ENCODE data around the gene SCN7A.
"Not testable (repeated sequence)": the region's sequence is repeated elsewhere in the genome, so short reads cannot be mapped to it uniquely, and the experiment has no call there.

Gene SCN7A

DNA sequence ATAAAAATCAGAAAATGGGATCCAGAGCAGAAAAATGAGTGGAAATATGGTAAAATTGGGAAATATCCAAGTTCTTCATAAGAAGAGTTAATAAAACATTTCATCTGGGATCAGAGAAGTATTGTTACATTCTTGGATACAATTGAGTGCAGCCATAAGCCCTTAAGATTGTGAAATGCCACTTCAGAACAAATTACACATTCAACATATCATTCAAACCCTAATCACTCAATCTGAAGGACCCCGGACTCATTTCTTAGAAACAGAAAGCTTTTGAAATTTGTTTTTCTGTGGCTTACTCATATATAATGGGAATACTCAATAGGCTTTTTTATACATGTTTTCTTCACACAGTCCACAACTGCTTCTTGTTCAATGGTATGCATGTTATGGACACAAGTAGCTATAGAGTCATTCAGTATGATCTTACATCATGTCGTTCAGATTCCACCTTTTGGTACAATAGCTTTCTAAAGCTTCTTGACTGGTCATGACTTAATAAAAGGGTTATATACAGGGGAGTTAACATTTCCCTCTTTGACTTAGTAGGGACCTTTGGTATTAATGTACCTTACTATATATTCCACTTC lies 39.9 kb downstream of the SCN7A start:
- no peak for DNase-seq (ENCODE audit: low read depth in 2 of 2)

DNA sequence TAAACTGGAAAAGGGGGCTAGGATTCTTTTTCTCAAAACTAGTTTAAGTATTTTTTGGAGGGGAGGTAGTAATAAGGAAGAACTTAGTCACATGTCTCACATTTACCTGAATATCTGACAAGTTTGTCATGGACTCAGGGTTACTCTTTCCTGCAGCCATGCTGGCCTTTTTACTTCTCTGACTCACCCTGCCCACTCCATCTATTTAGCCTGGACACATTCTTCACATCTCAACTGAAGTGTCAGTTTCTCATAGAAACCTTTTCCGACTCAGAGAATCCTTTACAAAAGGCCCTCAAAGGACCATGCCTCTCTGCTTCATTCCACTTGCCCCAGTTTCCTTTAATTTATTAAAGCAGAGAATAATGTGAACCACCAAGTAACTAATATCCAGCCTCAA lies 42.6 kb downstream of the SCN7A start:
- DNase-seq (ENCODE audit: low read depth in 2 of 2): no peak

DNA sequence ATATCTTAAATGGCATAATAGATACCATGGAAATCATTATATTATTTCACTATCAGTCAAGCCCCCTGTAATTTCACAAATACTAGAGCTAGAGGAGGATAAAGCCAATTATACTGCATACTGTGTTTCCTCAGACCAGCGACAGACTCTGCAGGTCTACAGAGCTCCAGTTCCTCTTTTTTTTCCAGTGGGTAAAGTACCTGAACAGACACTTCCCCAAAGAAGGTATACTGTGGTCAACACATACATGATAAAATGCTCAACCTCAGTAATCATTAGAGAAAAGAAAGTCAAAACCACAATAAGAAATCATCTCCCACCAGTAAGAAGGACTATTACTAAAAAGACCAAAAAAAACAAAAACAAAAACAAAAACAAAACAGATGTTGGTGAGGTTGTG lies 44.6 kb downstream of the SCN7A start:
- DNase-seq (ENCODE audit: low read depth in 2 of 2): no peak

DNA sequence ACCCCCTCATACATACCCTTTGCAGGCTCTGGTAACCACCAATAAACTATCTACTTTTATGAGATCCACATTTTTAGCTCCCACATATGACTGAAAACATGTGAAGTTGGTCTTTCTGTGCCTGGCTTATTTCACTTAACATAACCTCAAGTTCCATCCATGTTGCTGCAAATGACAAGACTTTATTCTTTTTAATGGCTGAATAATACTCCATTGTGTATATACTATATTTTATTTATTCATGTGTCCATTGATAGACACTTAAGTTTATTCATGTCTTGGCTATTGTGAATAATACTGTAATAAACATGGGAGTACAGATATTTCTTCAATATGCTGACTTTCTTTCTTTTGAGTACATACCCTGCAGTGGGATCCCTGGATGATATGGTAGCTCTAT lies 45.9 kb downstream of the SCN7A start:
- DNase-seq (ENCODE audit: low read depth in 2 of 2): no peak

DNA sequence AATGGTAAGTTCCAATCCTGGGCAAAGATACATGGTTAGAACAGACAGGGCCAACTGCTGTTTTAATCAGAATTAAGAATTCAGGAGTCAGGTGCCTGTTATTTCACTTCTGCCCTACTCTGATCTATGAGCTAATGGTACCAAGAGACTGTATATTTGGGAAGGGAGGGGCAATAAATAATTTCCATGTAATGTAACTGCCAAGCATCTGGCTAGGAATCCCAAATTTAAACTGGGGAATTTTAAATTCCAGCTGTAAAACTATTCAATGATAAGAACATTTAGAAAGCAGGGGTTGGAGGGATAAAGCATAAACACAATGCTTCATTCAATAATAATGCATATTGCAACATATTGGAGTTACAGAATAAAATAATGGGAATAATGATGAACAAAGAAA lies 49.7 kb downstream of the SCN7A start:
- no peak for DNase-seq (ENCODE audit: low read depth in 2 of 2)

DNA sequence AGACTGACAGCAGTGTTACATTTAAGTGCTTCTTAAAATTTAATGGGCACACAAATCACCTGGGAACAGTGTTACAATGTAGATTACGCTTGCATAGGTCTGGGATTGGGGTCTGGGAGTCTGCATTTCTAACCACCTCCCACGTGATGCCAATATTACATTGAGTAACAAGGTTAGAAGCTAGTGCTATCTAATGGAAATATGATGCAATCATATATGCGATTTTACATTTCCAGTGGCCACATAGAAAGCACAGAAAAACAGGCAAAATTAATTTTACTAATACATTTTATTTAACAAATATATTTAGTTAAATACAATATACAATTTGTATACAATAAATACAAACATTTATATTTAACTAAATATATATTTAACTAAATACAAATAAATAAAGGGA lies 53.7 kb downstream of the SCN7A start:
- no peak for DNase-seq (ENCODE audit: low read depth in 2 of 2)

DNA sequence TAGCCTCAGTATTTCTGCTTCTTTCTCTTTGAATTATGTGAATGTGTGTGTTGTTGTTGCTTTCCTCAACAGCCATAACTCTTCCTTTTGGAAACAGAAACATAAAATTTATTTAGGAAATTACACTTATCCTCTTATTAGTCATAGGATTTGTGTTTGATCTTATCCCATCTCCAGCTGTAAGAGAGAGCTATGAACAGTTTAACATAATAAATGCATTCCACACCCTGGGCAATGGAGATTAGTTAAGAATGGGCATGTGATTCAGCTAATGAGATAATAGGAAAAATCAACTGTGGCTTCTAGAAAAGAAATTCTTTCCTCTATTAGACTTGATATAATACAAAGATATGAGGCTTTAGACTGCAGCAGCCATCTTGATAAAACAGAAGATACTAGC lies 55.0 kb downstream of the SCN7A start:
- DNase-seq (ENCODE audit: low read depth in 2 of 2): no peak

DNA sequence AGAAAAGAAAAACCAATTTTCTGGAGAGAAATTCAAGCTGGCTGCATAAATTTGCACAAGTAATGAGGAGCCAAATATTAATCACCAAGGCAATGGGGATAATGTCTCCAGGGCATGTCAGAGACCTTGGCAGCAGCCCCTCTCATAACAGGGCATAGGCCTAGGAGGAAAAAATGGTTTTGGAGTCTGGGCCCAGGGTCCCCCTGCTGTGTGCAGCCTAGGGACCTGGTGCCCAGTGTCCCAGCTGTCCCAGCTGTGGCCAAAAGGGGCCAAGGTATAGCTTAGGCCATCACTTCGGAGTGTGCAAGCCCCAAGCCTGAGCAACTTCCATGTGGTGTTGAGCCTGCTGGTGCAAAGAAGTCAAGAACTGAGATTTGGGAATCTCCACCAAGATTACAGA lies 57.1 kb downstream of the SCN7A start:
- DNase-seq (ENCODE audit: low read depth in 2 of 2): no peak

DNA sequence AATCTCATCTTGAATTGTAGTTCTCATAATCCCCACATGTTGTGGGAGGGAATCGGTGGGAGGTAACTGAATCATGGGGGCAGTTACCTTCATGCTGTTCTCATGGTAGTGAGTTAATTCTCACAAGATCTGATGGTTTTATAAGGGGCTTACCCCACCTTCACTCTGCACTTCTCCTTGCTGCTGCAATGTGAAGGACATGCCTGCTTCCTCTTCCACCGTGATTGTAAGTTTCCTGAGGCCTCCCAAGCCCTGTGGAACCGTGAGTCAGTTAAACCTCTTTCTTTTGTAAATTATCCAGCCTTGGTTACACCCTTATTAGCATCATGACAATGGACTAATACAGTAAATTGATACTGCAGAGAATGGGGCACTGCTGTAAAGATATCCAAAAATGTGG lies 57.9 kb downstream of the SCN7A start:
- no peak for DNase-seq (ENCODE audit: low read depth in 2 of 2)

DNA sequence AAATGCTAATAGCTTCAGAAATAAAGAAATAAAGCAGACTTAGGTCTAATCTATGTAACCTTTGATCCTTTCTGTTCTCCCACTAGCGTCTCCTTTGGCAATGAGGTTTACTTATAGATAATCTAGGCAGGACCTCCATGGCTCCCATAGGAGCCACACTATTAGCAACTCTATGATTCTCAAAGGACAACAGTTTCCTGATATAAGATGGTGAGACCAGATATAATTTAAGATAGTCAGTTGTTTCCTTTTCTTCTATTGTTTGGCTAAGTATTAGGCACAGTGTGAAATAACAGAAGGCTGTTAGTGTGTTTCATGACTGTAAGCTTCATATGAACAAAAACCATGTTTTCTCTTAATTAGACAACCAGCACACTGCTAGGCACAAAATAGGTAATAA lies 59.6 kb downstream of the SCN7A start:
- DNase-seq (ENCODE audit: low read depth in 2 of 2): no peak

DNA sequence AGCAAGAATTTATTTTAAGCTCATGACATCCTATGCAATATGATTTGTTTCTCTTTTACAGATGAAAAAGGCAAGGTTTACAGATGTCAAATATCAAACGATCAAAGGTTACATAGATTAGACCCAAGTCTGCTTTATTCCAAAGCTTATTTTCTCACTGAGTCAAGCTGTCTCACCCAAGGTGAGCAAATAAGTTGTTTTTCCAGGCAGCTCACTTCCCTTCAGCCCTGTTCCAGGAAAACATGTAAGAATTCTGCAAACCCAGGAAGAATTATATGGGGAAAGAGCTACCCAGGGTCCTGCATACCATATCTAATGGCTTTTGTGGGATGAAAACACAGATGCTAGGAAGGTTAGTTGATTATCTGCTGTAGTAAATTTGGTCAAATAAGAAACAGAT lies 60.6 kb downstream of the SCN7A start:
- no peak for DNase-seq (ENCODE audit: low read depth in 2 of 2)

DNA sequence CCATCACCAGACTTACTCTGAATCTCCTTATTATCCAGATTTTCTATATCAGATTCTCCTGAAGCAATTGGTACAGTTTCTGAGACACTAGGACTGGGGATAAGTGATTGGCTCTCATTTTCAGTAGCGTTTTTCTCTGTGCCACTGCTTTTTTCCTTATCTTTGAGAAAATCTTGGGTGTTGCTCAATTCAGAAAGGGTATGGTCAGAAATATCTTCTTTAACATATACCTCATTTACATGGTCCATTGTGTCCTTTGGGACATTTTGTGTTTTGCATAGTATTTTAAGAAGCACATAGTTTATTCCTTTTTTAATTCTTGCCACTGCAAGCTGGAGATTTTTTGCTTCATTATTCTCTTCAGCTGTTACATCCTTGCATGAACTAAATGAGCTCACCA lies 61.7 kb downstream of the SCN7A start:
- DNase-seq (ENCODE audit: low read depth in 2 of 2): no peak

DNA sequence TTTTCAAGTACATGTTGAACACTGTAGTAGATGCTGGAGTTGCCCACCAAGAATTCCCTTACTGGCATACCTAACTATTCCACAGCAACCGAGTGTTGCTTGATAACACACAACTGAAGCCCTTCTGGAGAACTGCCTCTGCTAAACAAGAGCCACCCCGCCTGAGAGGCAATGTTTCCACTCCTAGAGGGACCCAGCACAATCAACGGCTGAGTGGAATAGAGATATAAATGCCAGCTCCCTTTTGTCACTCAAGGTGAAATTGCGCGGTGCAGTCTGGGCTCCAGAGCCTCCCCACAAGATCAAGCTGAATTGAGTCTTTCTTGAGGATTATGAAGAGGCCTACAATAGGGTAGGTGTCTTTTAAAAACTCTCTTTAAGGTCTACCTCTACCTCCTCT lies 69.2 kb downstream of the SCN7A start:
- no peak for DNase-seq (ENCODE audit: low read depth in 2 of 2)

DNA sequence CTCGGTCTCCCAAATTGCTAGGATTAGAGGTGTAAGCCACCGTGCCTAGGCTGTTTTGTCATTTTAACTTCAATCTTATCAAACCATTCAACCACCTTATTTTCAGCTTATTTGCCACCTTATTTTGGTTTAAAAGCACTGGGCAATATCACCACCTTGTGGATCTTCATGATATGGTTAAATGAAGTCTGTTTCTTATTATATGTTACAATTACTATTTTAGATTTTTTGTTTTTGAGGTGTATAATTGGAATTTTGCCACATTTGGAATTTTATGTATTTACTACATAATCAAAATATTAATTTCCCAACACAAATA lies 74.5 kb downstream of the SCN7A start:
- no peak for DNase-seq (ENCODE audit: low read depth in 2 of 2)

DNA sequence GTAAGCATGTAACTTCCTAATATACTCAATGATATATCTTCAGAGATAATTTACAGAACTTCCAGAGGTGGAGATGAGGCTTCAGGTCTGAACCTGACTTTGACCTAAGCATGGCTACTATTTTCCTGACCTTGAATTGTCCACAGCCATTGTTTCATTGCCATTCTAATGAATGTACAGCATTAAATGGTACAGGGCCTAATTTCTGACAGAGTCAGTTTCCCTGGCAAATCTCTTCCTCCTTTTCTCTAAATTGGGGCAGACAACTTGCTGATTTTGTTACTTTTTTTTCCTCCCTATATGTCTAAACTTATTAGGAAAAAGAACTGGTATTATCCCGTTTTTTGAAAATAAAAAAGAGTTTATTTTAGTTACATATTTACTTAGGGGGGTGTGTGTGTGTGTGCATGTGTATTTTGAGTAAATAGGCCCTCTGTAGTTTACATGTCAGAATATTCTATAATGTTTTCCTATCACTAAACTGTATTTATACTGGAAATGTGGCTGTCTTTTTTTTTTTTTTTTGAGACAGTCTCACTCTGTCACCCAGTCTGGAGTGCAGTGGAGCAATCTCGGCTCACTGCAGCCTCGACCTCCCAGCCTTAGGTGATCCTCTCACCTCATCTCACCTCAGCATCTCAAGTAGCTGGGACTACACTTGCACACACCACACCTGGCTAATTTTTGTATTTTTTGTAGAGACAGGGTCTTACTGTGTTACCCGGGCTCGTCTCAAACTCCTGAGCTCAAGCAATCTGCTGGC lies 75.0 kb downstream of the SCN7A start:
- no peak for DNase-seq (ENCODE audit: low read depth in 2 of 2)

DNA sequence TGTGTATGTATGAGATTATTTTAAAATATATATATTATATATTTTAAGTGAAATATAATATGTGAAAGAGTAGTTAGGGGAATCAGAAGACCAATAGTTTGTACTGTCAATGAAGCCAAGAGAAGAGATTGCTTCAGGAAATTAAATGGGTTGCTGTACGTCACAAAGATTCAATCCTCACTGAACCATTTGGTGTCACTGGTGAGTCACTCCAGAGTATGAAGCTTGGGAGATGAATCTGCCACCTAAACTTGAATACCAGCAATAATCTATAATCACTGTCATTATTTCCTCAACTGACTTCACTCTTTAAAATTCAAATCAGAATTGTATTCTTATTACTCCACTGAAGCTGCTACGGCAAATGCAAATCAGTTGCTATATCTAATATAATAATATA lies 76.4 kb downstream of the SCN7A start:
- DNase-seq (ENCODE audit: low read depth in 2 of 2): no peak

DNA sequence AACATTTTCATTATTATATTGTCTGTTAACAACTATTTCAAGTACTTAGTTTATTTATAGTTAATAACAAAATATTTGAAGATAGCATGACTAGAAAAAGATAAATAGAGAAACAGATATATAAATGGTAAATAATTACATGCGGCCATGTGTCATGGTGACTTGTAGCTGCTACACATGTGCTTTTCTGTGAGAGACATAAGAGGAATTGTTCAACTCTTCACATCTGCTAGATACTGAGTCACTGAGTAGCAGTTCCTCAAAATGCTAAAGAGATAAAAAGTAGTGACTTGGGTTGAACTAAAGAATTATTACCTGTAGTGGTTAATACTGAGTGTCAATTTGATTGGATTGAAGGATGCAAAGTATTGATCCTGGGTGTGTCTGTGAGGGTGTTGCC lies 80.8 kb downstream of the SCN7A start:
- no peak for DNase-seq (ENCODE audit: low read depth in 2 of 2)

DNA sequence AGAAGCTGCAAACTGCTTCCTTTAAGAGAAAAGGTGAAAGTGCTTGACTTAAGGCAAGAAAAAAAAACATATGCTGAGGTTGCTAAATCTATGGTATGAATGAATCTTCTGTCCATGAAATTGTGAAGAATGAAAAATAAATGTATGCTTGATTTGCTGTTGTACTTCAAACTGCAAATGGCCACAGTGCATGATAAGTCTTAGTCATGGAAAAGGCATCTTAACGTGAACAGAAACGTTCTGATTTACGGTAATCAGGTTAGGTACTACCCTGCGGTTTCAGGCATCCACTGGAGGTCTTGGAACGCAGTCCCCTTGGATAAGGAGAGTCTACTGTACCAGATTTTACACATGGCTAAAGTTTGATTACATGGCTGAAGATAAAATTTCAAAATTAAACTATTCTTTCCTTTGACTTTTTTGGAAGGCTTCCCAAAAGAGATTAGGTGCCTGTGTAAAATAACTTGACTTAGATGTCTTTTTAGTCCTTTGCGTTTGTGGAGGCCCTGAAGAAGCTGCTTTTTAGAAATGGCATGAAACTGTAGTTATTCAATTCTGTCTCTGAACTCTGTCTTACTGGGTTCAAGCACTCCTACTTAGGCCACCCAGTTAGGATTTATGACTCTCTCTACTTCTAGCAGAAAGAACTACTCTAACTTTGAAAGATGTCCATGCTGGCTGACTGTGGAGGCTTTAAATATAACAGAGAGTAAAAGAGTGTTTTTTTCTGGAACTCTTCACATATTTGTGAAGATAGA lies 82.4 kb downstream of the SCN7A start:
- DNase-seq (ENCODE audit: low read depth in 2 of 2): no peak

DNA sequence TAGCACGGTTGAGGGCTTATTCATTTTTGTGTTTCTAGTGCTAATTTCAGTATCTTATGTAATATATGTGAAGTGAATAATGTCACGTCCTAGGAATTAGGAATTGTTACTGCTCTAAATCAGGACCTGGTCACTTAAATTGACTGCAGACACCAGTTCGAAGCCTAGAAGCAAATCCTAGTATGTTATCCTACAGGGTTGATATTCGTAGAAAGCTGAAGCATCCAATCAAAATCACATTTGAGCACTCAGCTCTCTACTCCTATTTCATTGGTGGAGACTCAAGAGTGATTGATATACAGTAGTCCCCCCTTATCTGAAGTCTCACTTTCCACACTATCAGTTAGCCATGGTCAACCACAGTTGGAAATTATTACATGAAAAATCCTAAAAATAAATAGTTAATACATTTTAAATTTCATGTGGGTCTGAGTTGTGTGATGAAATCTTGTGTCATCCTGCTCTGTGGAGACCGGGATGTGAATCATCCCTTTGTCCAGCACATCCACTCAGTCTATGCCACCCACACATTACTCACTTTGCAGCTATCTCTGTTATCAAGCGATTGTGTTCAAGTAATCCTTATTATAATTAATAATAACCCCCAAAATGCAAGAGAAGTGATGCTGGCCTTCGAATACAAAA lies 83.1 kb downstream of the SCN7A start:
- DNase-seq (ENCODE audit: low read depth in 2 of 2): no peak

DNA sequence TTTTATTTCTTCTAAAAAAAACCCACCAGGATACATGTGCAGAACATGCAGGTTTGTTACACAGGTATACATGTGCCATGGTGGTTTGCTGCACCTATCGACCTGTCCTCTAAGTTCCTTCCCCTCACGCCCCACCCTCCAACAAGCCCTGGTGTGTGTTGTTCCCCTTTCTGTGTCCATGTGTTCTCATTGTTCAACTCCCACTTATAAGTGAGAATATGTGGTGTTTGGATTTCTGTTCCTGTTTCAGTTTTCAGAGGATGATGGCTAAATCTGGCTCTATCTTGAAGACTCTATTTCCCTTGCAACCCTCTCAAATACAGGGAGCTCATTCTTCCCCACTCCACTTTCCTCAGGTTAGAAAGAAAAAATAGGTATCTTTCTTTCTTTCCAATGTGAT lies 86.3 kb downstream of the SCN7A start:
- not testable (repeated sequence) for DNase-seq (ENCODE audit: low read depth in 2 of 2)

DNA sequence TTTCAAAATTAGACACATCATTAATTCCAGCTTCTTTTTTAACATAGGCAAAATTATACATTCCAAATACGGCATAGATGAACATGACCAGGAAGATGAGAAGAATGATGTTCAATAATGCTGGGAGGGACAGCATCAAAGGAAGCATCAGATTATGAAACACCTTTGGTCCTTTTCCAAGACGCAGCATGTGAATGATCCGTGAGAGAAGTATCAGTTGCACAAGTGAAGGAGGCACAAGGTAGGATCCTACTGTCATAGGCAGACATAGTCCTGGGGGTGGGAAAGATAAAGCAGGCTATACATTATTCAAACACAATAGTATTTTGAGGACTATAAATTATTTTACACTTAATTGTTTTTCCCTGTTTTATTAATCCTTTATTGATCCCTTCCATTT lies 87.7 kb downstream of the SCN7A start:
- DNase-seq (ENCODE audit: low read depth in 2 of 2): no peak

DNA sequence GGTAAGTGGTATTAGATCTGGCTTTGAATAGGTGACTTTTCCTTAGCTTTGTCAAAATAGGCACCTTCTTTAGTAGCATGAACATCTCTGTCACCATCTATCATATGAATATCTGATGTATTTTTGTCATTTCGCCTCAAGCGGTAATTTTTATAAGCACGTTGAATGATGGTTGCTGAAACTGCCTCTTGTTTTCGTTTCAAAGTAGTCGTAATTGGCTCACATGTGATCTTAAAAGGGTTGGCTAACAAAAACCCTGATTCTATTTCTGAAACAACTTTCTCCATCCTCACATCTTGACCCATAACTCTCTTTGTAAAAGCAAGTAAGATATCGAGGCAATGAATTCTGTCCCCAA lies 88.5 kb downstream of the SCN7A start:
- DNase-seq (ENCODE audit: low read depth in 2 of 2): no peak

Measured in stimulated activated CD8-positive, alpha-beta memory T cell treated with anti-CD3 and anti-CD28 coated beads, Interleukin-2, amount 100 ng/mL, for 1 hour (primary cell).